Uterus (tissue), 4 donors: ENCODE data around the gene RAB11FIP5. TPM values are rescaled to one million over a fixed set of nuclear protein-coding genes. Genes with fewer than 3 reads are reported as not detected.

ENCODE experiments used
- DNase-seq, 2 donors: peaks; one replicate each; pipeline ENCODE4 v3.0.0-alpha.2; 2019 to 2020
- H3K27ac ChIP-seq, 2 donors: fragments of 200-600 bp; sonication (generic); 1 replicate in 1 of 2; 2 replicates in 1 of 2; pipeline ENCODE4 v1.5.1; 2016 to 2018
- H3K27me3 ChIP-seq, 2 donors: fragments of 200-600 bp; sonication (generic); one replicate each; pipeline ENCODE4 v1.5.1; 2018 to 2019; ENCODE audit warnings: control low read depth in 1 of 2
- H3K36me3 ChIP-seq, 2 donors: fragments of 200-600 bp; sonication (generic); one replicate each; pipeline ENCODE4 v1.5.1; 2019; ENCODE audit warnings: control low read depth in 1 of 2
- H3K4me1 ChIP-seq, 2 donors: fragments of 200-600 bp; sonication (generic); one replicate each; pipeline ENCODE4 v1.5.1; 2018 to 2019; ENCODE audit warnings: control low read depth in 1 of 2
- H3K4me3 ChIP-seq, 2 donors: fragments of 200-600 bp; sonication (generic); 1 replicate in 1 of 2; 2 replicates in 1 of 2; pipeline ENCODE4 v1.5.1; 2018 to 2019; ENCODE audit warnings: mild to moderate bottlenecking in 1 of 2
- H3K9me3 ChIP-seq, 2 donors: fragments of 200-600 bp; sonication (generic); one replicate each; pipeline ENCODE4 v1.5.1; 2019; ENCODE audit warnings: control low read depth in 1 of 2
- POLR2A ChIP-seq, 2 donors: fragments of 450-650 bp; IDR thresholded peaks; one replicate each; pipeline ENCODE4 v1.6.1; 2016; ENCODE audit warnings: antibody characterized with exemption in 2 of 2, mild to moderate bottlenecking in 1 of 2, moderate library complexity in 1 of 2
- intact Hi-C: fragments of 100-400 bp; cut with DNase I; formaldehyde crosslinking; loops from one replicate; pipeline ENCODE4 v1.15.1; 2023; ENCODE audit warnings: low total_unique reads
- total RNA-seq, 4 donors: library from RNA; depleted of rRNA in 3 of 4; stranded (reverse); fragments of >200 nt in 3 of 4; gene quantifications; one replicate each; pipeline versions ENCODE4 v1.1.0 to v1.2.4, GENCODE V29; 2014 to 2023
- TF ChIP-seq, protein P1 (sequence below), 4 experiments: fragments of 200-600 bp in 2 of 4; fragments of 450-650 bp in 2 of 4; sonication (generic) in 2 of 4; IDR thresholded peaks; one replicate each; pipeline ENCODE4 v1.5.1; 2016 to 2019; ENCODE audit warnings: antibody characterized with exemption in 4 of 4, mild to moderate bottlenecking in 2 of 4, moderate library complexity in 1 of 4
- donor health status: DM: yes; HTN: yes; CAD: no.

RAB11FIP5 gene
- total RNA-seq, 4 donors from 2014 or later = 22.4 to 45.7 (median 31.7) TPM

GRCh38 chr2:73134471-73134870, 21.7 kb upstream of the RAB11FIP5 start:
- intact Hi-C loops = no loop called here
- Histone ChIP-seq H3K4me3 (no peak overlapping the region), H3K4me1 (no peaks in the 10 kb centered on the region), H3K27me3 (no peaks in the 10 kb centered on the region), H3K36me3 (no peaks in the 10 kb centered on the region), H3K9me3 (no peaks in the 10 kb centered on the region), H3K27ac (no peak overlapping the region)
- no peak for TF ChIP-seq POLR2A (IDR thresholded peaks at IDR 0.05)
- TF ChIP-seq, protein P1, sequence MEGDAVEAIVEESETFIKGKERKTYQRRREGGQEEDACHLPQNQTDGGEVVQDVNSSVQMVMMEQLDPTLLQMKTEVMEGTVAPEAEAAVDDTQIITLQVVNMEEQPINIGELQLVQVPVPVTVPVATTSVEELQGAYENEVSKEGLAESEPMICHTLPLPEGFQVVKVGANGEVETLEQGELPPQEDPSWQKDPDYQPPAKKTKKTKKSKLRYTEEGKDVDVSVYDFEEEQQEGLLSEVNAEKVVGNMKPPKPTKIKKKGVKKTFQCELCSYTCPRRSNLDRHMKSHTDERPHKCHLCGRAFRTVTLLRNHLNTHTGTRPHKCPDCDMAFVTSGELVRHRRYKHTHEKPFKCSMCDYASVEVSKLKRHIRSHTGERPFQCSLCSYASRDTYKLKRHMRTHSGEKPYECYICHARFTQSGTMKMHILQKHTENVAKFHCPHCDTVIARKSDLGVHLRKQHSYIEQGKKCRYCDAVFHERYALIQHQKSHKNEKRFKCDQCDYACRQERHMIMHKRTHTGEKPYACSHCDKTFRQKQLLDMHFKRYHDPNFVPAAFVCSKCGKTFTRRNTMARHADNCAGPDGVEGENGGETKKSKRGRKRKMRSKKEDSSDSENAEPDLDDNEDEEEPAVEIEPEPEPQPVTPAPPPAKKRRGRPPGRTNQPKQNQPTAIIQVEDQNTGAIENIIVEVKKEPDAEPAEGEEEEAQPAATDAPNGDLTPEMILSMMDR (IDR thresholded peaks at IDR 0.05) = no peak
- no peak for DNase-seq

- H3K4me1 ChIP-seq = no peaks in the 10 kb centered on the region
- intact Hi-C loops = no loop called here
- TF ChIP-seq, protein P1 (IDR thresholded peaks at IDR 0.05) = no peak
- no peak for TF ChIP-seq POLR2A (IDR thresholded peaks at IDR 0.05)
- no peak overlapping the region for H3K4me3 ChIP-seq
- no peak overlapping the region for H3K27ac ChIP-seq
- H3K27me3 ChIP-seq = no peaks in the 10 kb centered on the region
- no peaks in the 10 kb centered on the region for H3K9me3 ChIP-seq
- H3K36me3 ChIP-seq = no peaks in the 10 kb centered on the region
- no peak for DNase-seq
Observed at GRCh38 chr2:73133566-73134197, 20.9 kb upstream of the RAB11FIP5 start.

DNA sequence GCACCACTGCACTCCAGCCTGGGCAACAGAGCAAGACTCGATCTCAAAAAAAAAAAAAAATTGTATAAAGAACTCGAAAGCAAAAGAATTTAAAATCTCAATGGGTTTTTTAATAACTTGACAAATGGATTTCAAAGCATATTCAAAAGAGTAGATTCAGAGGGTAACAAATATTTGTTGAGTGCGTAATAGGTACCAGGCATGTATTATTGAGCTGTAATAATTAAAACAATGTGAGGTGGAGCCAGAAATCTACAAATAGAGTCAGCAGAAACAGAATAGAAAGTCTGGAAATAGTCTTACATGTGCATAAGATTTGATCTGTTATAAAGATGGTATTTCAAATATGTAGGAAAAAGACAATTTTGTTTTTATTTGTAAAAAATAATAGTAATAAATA, 19.1 kb upstream of the RAB11FIP5 start:
- Histone ChIP-seq H3K4me3 (no peak overlapping the region), H3K27ac (no peak overlapping the region), H3K9me3 (no peaks in the 10 kb centered on the region), H3K4me1 (no peaks in the 10 kb centered on the region), H3K36me3 (no peaks in the 10 kb centered on the region), H3K27me3 (no peaks in the 10 kb centered on the region)
- no peak for DNase-seq
- intact Hi-C loops = no loop called here
- TF ChIP-seq POLR2A (IDR thresholded peaks at IDR 0.05) = no peak
- TF ChIP-seq, protein P1 (IDR thresholded peaks at IDR 0.05) = no peak

GRCh38 chr2:73130790-73131189, 18.0 kb upstream of the RAB11FIP5 start:
- TF ChIP-seq, protein P1 (IDR thresholded peaks at IDR 0.05) = no peak

DNA sequence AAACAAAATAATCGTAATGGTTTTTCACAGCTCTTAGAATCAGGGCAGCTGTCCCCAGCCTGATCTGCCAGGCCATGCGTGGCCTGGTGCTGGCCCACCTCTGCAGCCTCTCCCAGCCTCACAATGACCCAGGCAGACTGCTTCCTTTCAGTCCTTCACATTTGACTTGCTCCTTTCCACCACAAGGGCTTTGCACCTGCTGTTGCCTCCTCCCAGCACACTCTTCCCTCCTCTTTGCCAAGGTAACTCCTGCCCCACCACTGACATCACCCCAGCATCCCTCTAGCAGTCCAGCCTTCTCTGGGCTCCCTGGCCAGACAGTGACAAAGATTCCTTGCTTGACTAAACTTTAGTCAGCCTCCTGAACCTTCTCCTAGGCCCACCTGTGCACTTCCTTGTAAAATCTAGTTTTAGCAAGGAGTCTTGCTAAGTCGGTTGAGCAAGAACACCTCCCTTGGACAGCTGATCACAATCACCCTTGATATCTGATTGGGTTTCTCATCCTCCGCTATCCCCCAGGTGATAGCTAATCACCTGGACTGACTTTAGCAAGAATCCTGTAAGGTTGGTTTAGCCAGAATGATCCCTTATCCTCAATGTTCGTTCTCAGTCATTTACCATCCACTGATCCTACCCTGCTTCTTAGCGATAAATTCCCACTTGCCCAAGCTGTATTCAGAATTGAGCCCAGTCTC, 16.2 kb upstream of the RAB11FIP5 start:
- H3K9me3 ChIP-seq = no peaks in the 10 kb centered on the region
- H3K4me1 ChIP-seq = no peaks in the 10 kb centered on the region
- H3K27ac ChIP-seq = no peak overlapping the region
- no peak overlapping the region for H3K4me3 ChIP-seq
- no peak for DNase-seq
- intact Hi-C loops = no loop called here
- H3K36me3 ChIP-seq = no peaks in the 10 kb centered on the region
- TF ChIP-seq POLR2A (IDR thresholded peaks at IDR 0.05) = no peak
- TF ChIP-seq, protein P1 (IDR thresholded peaks at IDR 0.05) = no peak
- H3K27me3 ChIP-seq = no peaks in the 10 kb centered on the region

More at GRCh38 chr2:73130790-73131189, 18.0 kb upstream of the RAB11FIP5 start:
- H3K36me3 ChIP-seq = no peaks in the 10 kb centered on the region
- DNase-seq = no peak
- intact Hi-C loops = no loop called here
- no peaks in the 10 kb centered on the region for H3K9me3 ChIP-seq
- no peak overlapping the region for H3K4me3 ChIP-seq
- H3K4me1 ChIP-seq = no peaks in the 10 kb centered on the region
- H3K27me3 ChIP-seq = no peaks in the 10 kb centered on the region
- H3K27ac ChIP-seq = no peak overlapping the region
